GM18502 (cell line): Measurements from ENCODE around the gene DCTN1.

Experiments used
- ATAC-seq: cut with Tn5 transposase; IDR thresholded peaks from one replicate; pipeline ENCODE4 v1.9.1; 2021; ENCODE audit warnings: mild to moderate bottlenecking; ENCODE audit not compliant: unreplicated experiment, poor library complexity

DCTN1 gene

GRCh38 chr2:74414881-74415761 is 35.0 kb upstream of the DCTN1 start:
- no peak for ATAC-seq

- no peak for ATAC-seq
Measured at GRCh38 chr2:74414441-74414840, 34.3 kb upstream of the DCTN1 start.

GRCh38 chr2:74413001-74413698 is 33.0 kb upstream of the DCTN1 start:
- no peak for ATAC-seq

GRCh38 chr2:74407682-74408081 is 27.6 kb upstream of the DCTN1 start:
- ATAC-seq = no peak

GRCh38 chr2:74406035-74406434 is 25.9 kb upstream of the DCTN1 start:
- peak; percentile 69 for ATAC-seq

- no peak for ATAC-seq
Measured at GRCh38 chr2:74401891-74402290, 21.8 kb upstream of the DCTN1 start.

GRCh38 chr2:74399785-74400184 is 19.7 kb upstream of the DCTN1 start:
- peak; percentile 43 for ATAC-seq

GRCh38 chr2:74396149-74396548 is 16.0 kb upstream of the DCTN1 start:
- no peak for ATAC-seq

- ATAC-seq = no peak
Measured at GRCh38 chr2:74393525-74393924, 13.4 kb upstream of the DCTN1 start.

- ATAC-seq = no peak
Measured at GRCh38 chr2:74392449-74392743, 12.3 kb upstream of the DCTN1 start.

GRCh38 chr2:74391580-74392448 is 11.7 kb upstream of the DCTN1 start:
- peak; percentile 79 for ATAC-seq

- ATAC-seq = no peak
Measured at GRCh38 chr2:74391209-74391579, 11.1 kb upstream of the DCTN1 start.

GRCh38 chr2:74390606-74391005 is 10.5 kb upstream of the DCTN1 start:
- ATAC-seq = no peak

GRCh38 chr2:74387346-74387745 is 7.2 kb upstream of the DCTN1 start:
- ATAC-seq = no peak

GRCh38 chr2:74385396-74385795 is 5.3 kb upstream of the DCTN1 start:
- no peak for ATAC-seq

GRCh38 chr2:74384051-74384450 is 3.9 kb upstream of the DCTN1 start:
- ATAC-seq = no peak

- no peak for ATAC-seq
Measured at GRCh38 chr2:74383254-74383653, 3.1 kb upstream of the DCTN1 start.

- ATAC-seq = no peak
Measured at GRCh38 chr2:74381751-74382150, 1.6 kb upstream of the DCTN1 start.

- no peak for ATAC-seq
Measured at GRCh38 chr2:74378007-74378406, 2.1 kb downstream of the DCTN1 start.

- no peak for ATAC-seq
Measured at GRCh38 chr2:74375838-74376237, 4.3 kb downstream of the DCTN1 start.
